Nephron progenitor cell (in vitro differentiated cells): ENCODE data around the gene ATRNL1.

Source experiments
- DNase-seq: peaks from one replicate; pipeline ENCODE4 v3.0.0; 2021
- H3K27ac Mint-ChIP-seq: 2 replicates; pipeline ENCODE4 v1.8.0; 2021; ENCODE audit warnings: mild to moderate bottlenecking, moderate library complexity, mixed read lengths
- H3K27me3 Mint-ChIP-seq: 2 replicates; pipeline ENCODE4 v1.8.0; 2021; ENCODE audit warnings: mild to moderate bottlenecking, low read depth, mixed read lengths; ENCODE audit not compliant: poor library complexity
- H3K36me3 Mint-ChIP-seq: 2 replicates; pipeline ENCODE4 v1.8.0; 2021; ENCODE audit warnings: low read depth, mixed read lengths
- H3K4me1 Mint-ChIP-seq: 2 replicates; pipeline ENCODE4 v1.8.0; 2021; ENCODE audit warnings: mixed read lengths
- H3K4me3 Mint-ChIP-seq: 2 replicates; pipeline ENCODE4 v1.8.0; 2021; ENCODE audit warnings: mild to moderate bottlenecking, moderate library complexity, mixed read lengths
- H3K9me3 Mint-ChIP-seq: 2 replicates; pipeline ENCODE4 v1.8.0; 2021; ENCODE audit warnings: mild to moderate bottlenecking, moderate library complexity, mixed read lengths
- TF ChIP-seq, protein P1 (sequence below): fragments of 200-600 bp; sonication (generic); IDR thresholded peaks from 2 replicates; pipeline ENCODE4 v1.5.0; 2021; ENCODE audit warnings: antibody characterized with exemption

ATRNL1 gene

GRCh38 chr10:115884331-115884730 lies 791.2 kb downstream of the ATRNL1 start:
- Mint-ChIP-seq H3K4me3 (no peak overlapping the region), H3K27me3 (peaks cover 10% of the 10 kb centered on the region), H3K9me3 (no peaks in the 10 kb centered on the region), H3K27ac (no peak overlapping the region), H3K4me1 (peaks cover 22% of the 10 kb centered on the region), H3K36me3 (no peaks in the 10 kb centered on the region)
- TF ChIP-seq, protein P1, sequence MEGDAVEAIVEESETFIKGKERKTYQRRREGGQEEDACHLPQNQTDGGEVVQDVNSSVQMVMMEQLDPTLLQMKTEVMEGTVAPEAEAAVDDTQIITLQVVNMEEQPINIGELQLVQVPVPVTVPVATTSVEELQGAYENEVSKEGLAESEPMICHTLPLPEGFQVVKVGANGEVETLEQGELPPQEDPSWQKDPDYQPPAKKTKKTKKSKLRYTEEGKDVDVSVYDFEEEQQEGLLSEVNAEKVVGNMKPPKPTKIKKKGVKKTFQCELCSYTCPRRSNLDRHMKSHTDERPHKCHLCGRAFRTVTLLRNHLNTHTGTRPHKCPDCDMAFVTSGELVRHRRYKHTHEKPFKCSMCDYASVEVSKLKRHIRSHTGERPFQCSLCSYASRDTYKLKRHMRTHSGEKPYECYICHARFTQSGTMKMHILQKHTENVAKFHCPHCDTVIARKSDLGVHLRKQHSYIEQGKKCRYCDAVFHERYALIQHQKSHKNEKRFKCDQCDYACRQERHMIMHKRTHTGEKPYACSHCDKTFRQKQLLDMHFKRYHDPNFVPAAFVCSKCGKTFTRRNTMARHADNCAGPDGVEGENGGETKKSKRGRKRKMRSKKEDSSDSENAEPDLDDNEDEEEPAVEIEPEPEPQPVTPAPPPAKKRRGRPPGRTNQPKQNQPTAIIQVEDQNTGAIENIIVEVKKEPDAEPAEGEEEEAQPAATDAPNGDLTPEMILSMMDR, result no peak
- no peak for DNase-seq

GRCh38 chr10:115895166-115895565 lies 802.0 kb downstream of the ATRNL1 start:
- Mint-ChIP-seq H3K36me3 (no peaks in the 10 kb centered on the region), H3K9me3 (no peaks in the 10 kb centered on the region)

DNA sequence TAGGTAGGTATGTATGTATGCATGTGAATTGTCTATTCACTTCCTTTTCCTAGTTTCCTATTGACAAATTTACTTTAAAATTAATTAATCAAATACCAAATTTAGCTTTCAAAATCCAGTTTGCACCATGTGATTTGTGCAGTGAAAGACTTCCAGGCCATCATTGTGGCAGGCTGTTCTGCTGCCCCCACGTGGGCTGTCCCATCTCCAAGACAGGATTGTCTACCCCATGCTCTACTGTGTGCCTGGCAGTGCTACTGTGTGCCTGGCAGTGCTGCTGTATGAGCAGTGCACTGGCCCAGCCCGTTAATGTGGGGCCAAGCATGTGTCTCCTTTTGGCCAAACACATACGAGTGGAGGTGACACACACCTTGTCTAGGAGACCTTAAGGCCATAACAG lies 805.1 kb downstream of the ATRNL1 start:
- TF ChIP-seq, protein P1, result no peak
- H3K4me3 Mint-ChIP-seq, result no peak overlapping the region
- H3K27ac Mint-ChIP-seq, result no peak overlapping the region
- no peaks in the 10 kb centered on the region for H3K27me3 Mint-ChIP-seq
- H3K36me3 Mint-ChIP-seq, result no peaks in the 10 kb centered on the region
- no peaks in the 10 kb centered on the region for H3K9me3 Mint-ChIP-seq
- H3K4me1 Mint-ChIP-seq, result peaks cover 11% of the 10 kb centered on the region
- DNase-seq, result no peak

More at GRCh38 chr10:115895166-115895565, 802.0 kb downstream of the ATRNL1 start:
- no peak overlapping the region for H3K27ac Mint-ChIP-seq
- H3K4me3 Mint-ChIP-seq, result no peak overlapping the region
- no peaks in the 10 kb centered on the region for H3K27me3 Mint-ChIP-seq
- TF ChIP-seq, protein P1, result no peak
- DNase-seq, result peak; percentile 10
- H3K4me1 Mint-ChIP-seq, result no peaks in the 10 kb centered on the region

DNA sequence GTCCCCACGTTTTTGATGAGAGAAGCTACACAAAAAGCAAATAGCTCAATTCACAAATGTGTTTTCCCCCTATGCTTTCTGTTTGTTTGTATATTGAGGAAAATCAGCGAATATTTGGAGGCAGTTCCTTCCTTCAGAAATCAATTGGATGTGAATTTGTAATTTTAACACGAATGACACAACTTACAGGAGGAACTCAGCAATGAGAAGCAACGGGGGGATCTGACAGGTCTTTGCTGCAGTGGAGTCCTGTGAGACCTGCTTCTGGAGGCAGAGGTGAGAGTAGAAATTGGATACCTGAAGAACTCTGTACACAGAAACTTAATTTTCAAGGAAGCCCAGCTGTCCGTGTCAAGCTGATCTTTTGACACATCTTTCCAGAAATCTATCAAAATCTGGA lies 809.4 kb downstream of the ATRNL1 start:
- no peaks in the 10 kb centered on the region for H3K9me3 Mint-ChIP-seq
- no peak for DNase-seq
- no peaks in the 10 kb centered on the region for H3K27me3 Mint-ChIP-seq
- no peak overlapping the region for H3K4me3 Mint-ChIP-seq
- peaks cover 14% of the 10 kb centered on the region for H3K4me1 Mint-ChIP-seq
- TF ChIP-seq, protein P1, result no peak
- H3K36me3 Mint-ChIP-seq, result no peaks in the 10 kb centered on the region
- H3K27ac Mint-ChIP-seq, result no peak overlapping the region

- no peaks in the 10 kb centered on the region for H3K36me3 Mint-ChIP-seq
- TF ChIP-seq, protein P1, result no peak
- H3K4me3 Mint-ChIP-seq, result no peak overlapping the region
- H3K4me1 Mint-ChIP-seq, result peaks cover 14% of the 10 kb centered on the region
- no peak overlapping the region for H3K27ac Mint-ChIP-seq
- H3K9me3 Mint-ChIP-seq, result no peaks in the 10 kb centered on the region
- no peak for DNase-seq
- no peaks in the 10 kb centered on the region for H3K27me3 Mint-ChIP-seq
These were observed 810.0 kb downstream of the ATRNL1 start for GRCh38 chr10:115903207-115903606.

- no peak overlapping the region for H3K4me3 Mint-ChIP-seq
- no peaks in the 10 kb centered on the region for H3K9me3 Mint-ChIP-seq
- H3K36me3 Mint-ChIP-seq, result no peaks in the 10 kb centered on the region
- TF ChIP-seq, protein P1, result no peak
- no peaks in the 10 kb centered on the region for H3K27me3 Mint-ChIP-seq
- no peak for DNase-seq
- peaks cover 14% of the 10 kb centered on the region for H3K4me1 Mint-ChIP-seq
- H3K27ac Mint-ChIP-seq, result no peak overlapping the region
These were observed 810.7 kb downstream of the ATRNL1 start for GRCh38 chr10:115903845-115904244.
